ENCODE results near the gene KHK.

Gene KHK

GRCh38 chr2:27085062-27085672, 1.4 kb upstream of the KHK start:
- Histone ChIP-seq H3K36me3 (no peaks in the 10 kb centered on the region), H3K9me3 (no peaks in the 10 kb centered on the region), H3K4me3 (ENCODE audit: low read depth in 1 of 2, low read length in 1 of 2) (peak overlapping the region; percentile 77 to 87), H3K27me3 (no peaks in the 10 kb centered on the region), H3K27ac (peak overlapping the region; percentile 82), H3K4me1 (ENCODE audit: control insufficient read depth in 1 of 2, insufficient read depth in 1 of 2, low read depth in 1 of 2, low read length in 1 of 2) (peaks cover 49 to 55% of the 10 kb centered on the region in 2 experiments)
- no peak for TF ChIP-seq CTCF (IDR thresholded peaks at IDR 0.05)

GRCh38 chr2:27085673-27086089, 891 bp upstream of the KHK start:
- peaks cover 44 to 50% of the 10 kb centered on the region in 2 experiments for H3K4me1 ChIP-seq (ENCODE audit: control insufficient read depth in 1 of 2, insufficient read depth in 1 of 2, low read depth in 1 of 2, low read length in 1 of 2)
- H3K9me3 ChIP-seq = no peaks in the 10 kb centered on the region
- peak overlapping the region; percentile 82 for H3K27ac ChIP-seq
- TF ChIP-seq CTCF (IDR thresholded peaks at IDR 0.05) = no peak
- H3K4me3 ChIP-seq (ENCODE audit: low read depth in 1 of 2, low read length in 1 of 2) = peak overlapping the region; percentile 77 to 87
- H3K36me3 ChIP-seq = no peaks in the 10 kb centered on the region
- no peaks in the 10 kb centered on the region for H3K27me3 ChIP-seq

GRCh38 chr2:27086090-27086723, 365 bp upstream of the KHK start:
- TF ChIP-seq CTCF (IDR thresholded peaks at IDR 0.05) = peak; percentile 98
- Histone ChIP-seq H3K9me3 (no peaks in the 10 kb centered on the region), H3K36me3 (no peaks in the 10 kb centered on the region), H3K4me3 (ENCODE audit: low read depth in 1 of 2, low read length in 1 of 2) (peak overlapping the region; percentile 77 to 87), H3K27ac (peak overlapping the region; percentile 82), H3K27me3 (no peaks in the 10 kb centered on the region), H3K4me1 (ENCODE audit: control insufficient read depth in 1 of 2, insufficient read depth in 1 of 2, low read depth in 1 of 2, low read length in 1 of 2) (peaks cover 39 to 45% of the 10 kb centered on the region in 2 experiments)

- no peak overlapping the region for H3K27ac ChIP-seq
- peaks cover 22 to 28% of the 10 kb centered on the region in 2 experiments for H3K4me1 ChIP-seq (ENCODE audit: control insufficient read depth in 1 of 2, insufficient read depth in 1 of 2, low read depth in 1 of 2, low read length in 1 of 2)
- no peaks in the 10 kb centered on the region for H3K27me3 ChIP-seq
- no peaks in the 10 kb centered on the region for H3K9me3 ChIP-seq
- H3K4me3 ChIP-seq (ENCODE audit: low read depth in 1 of 2, low read length in 1 of 2) = no peak overlapping the region
- no peak for TF ChIP-seq CTCF (IDR thresholded peaks at IDR 0.05)
- no peaks in the 10 kb centered on the region for H3K36me3 ChIP-seq
Measured at GRCh38 chr2:27087823-27088410, 1.3 kb downstream of the KHK start.

GRCh38 chr2:27088634-27089033, 2.1 kb downstream of the KHK start:
- H3K4me1 ChIP-seq (ENCODE audit: control insufficient read depth in 1 of 2, insufficient read depth in 1 of 2, low read depth in 1 of 2, low read length in 1 of 2) = peaks cover 21 to 23% of the 10 kb centered on the region in 2 experiments

More at GRCh38 chr2:27088634-27089033, 2.1 kb downstream of the KHK start:
- Histone ChIP-seq H3K4me3 (ENCODE audit: low read depth in 1 of 2, low read length in 1 of 2) (no peak overlapping the region), H3K27me3 (no peaks in the 10 kb centered on the region), H3K36me3 (no peaks in the 10 kb centered on the region), H3K27ac (no peak overlapping the region), H3K9me3 (no peaks in the 10 kb centered on the region)
- no peak for TF ChIP-seq CTCF (IDR thresholded peaks at IDR 0.05)
